Uterus (tissue), 2 donors: ENCODE data around the gene COMMD10.

Source experiments
- POLR2A ChIP-seq, 2 donors: fragments of 450-650 bp; IDR thresholded peaks; one replicate each; pipeline ENCODE4 v1.6.1; 2016; ENCODE audit warnings: antibody characterized with exemption in 2 of 2, mild to moderate bottlenecking in 1 of 2, moderate library complexity in 1 of 2
- TF ChIP-seq, protein P1 (sequence below), 4 experiments: fragments of 200-600 bp in 2 of 4; fragments of 450-650 bp in 2 of 4; sonication (generic) in 2 of 4; IDR thresholded peaks; one replicate each; pipeline ENCODE4 v1.5.1; 2016 to 2019; ENCODE audit warnings: antibody characterized with exemption in 4 of 4, mild to moderate bottlenecking in 2 of 4, moderate library complexity in 1 of 4

DNA sequence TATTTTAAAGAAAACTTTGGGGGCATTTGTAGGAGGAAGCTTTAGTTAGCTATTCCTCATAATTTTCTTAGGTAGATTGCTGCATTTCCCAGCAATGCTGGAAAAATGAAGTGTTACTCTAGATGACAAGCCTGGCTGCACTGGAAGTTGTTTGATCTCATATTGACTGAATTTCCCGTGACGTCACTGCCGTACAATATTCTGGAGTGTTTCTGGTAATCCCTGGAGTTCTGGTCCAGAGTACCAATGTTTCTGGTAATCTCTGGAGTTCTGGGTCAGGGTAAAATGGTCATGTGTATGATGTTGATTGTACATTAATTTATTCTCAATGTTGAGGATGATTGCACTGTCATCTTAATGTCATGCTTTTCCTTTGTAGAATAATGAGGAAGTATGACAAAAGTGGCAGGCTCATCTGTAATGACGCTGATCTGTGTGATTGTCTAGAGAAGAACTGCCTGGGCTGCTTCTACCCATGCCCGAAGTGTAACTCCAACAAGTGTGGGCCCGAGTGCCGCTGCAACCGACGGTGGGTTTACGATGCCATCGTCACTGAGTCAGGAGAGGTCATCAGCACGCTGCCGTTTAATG, 26.4 kb upstream of the COMMD10 start:
- no peak for TF ChIP-seq POLR2A (IDR thresholded peaks at IDR 0.05)
- TF ChIP-seq, protein P1, sequence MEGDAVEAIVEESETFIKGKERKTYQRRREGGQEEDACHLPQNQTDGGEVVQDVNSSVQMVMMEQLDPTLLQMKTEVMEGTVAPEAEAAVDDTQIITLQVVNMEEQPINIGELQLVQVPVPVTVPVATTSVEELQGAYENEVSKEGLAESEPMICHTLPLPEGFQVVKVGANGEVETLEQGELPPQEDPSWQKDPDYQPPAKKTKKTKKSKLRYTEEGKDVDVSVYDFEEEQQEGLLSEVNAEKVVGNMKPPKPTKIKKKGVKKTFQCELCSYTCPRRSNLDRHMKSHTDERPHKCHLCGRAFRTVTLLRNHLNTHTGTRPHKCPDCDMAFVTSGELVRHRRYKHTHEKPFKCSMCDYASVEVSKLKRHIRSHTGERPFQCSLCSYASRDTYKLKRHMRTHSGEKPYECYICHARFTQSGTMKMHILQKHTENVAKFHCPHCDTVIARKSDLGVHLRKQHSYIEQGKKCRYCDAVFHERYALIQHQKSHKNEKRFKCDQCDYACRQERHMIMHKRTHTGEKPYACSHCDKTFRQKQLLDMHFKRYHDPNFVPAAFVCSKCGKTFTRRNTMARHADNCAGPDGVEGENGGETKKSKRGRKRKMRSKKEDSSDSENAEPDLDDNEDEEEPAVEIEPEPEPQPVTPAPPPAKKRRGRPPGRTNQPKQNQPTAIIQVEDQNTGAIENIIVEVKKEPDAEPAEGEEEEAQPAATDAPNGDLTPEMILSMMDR (IDR thresholded peaks at IDR 0.05) = no peak
